Stimulated activated CD8-positive, alpha-beta memory T cell treated with anti-CD3 and anti-CD28 coated beads, Interleukin-15, amount 100 ng/mL, for 1 hour (primary cell): ENCODE measurements around the gene TMC5.

Source experiments
- DNase-seq: peaks from one replicate; pipeline ENCODE4 v3.0.0-alpha.2; 2020; ENCODE audit warnings: low read depth

TMC5 gene

GRCh38 chr16:19506965-19507364, 89.3 kb downstream of the TMC5 start:
- no peak for DNase-seq

- DNase-seq: no peak
Observed at GRCh38 chr16:19507867-19508266, 90.2 kb downstream of the TMC5 start.

- no peak for DNase-seq
Observed at GRCh38 chr16:19512297-19512696, 94.6 kb downstream of the TMC5 start.

GRCh38 chr16:19513377-19514053, 95.8 kb downstream of the TMC5 start:
- no peak for DNase-seq

GRCh38 chr16:19515757-19516156, 98.1 kb downstream of the TMC5 start:
- no peak for DNase-seq

GRCh38 chr16:19517424-19518089, 99.9 kb downstream of the TMC5 start:
- no peak for DNase-seq

GRCh38 chr16:19518388-19518787, 100.7 kb downstream of the TMC5 start:
- no peak for DNase-seq

- DNase-seq: no peak
Observed at GRCh38 chr16:19520861-19521331, 103.2 kb downstream of the TMC5 start.

GRCh38 chr16:19521471-19522396, 104.1 kb downstream of the TMC5 start, which contains the start of gene GDE1:
Gene GDE1, minus strand, starts transcription at chr16:19522098. Its CDS starts 134 bp downstream, at chr16:19521964.
- peak; percentile 93 for DNase-seq

- no peak for DNase-seq
Observed at GRCh38 chr16:19522397-19522732, 104.7 kb downstream of the TMC5 start.

GRCh38 chr16:19522760-19523159, 105.1 kb downstream of the TMC5 start:
- no peak for DNase-seq

- no peak for DNase-seq
Observed at GRCh38 chr16:19523184-19523558, 105.5 kb downstream of the TMC5 start.

GRCh38 chr16:19523559-19524355, 106.1 kb downstream of the TMC5 start, which contains the start of gene CCP110:
Gene CCP110, plus strand, starts transcription at chr16:19523942. Its CDS starts 3,940 bp downstream, at chr16:19527882.
- DNase-seq: peak; percentile 89

GRCh38 chr16:19524356-19524615, 106.6 kb downstream of the TMC5 start:
- no peak for DNase-seq

- no peak for DNase-seq
Observed at GRCh38 chr16:19524616-19525384, 107.1 kb downstream of the TMC5 start.

GRCh38 chr16:19525385-19525723, 107.7 kb downstream of the TMC5 start:
- no peak for DNase-seq

GRCh38 chr16:19527161-19527560, 109.5 kb downstream of the TMC5 start:
- no peak for DNase-seq

- no peak for DNase-seq
Observed at GRCh38 chr16:19528666-19529065, 111.0 kb downstream of the TMC5 start.

GRCh38 chr16:19532601-19533000, 114.9 kb downstream of the TMC5 start:
- DNase-seq: no peak

- DNase-seq: no peak
Observed at GRCh38 chr16:19540241-19540970, 122.7 kb downstream of the TMC5 start.
